Measurements from ENCODE around the gene MED6. TPM values are rescaled to one million over a fixed set of nuclear protein-coding genes. Genes with fewer than 3 reads are reported as not detected.

MED6 gene
- total RNA-seq = 10 to 100 TPM; 19.5 to 21.7 (median 20.5) TPM

- Histone ChIP-seq H3K4me1 (peaks cover 15 to 21% (median 18%) of the 10 kb centered on the region in 4 donors), H3K9me3 (no peaks in the 10 kb centered on the region), H3K4me3 (peak within 1 kb of the TSS; percentile 62 to 97 (median 75)), H3K36me3 (peaks cover 3 to 11% (median 9%) of the 10 kb centered on the region in 4 donors), H3K27me3 (no peaks in the 10 kb centered on the region), H3K27ac (replicated peaks in 1 of 4) (peak within 1 kb of the TSS; percentile 67 to 80 (median 74))
- TF ChIP-seq CTCF (IDR thresholded peaks at IDR 0.05) (no peak), POLR2AphosphoS5 (IDR thresholded peaks at IDR 0.05) (peak; percentile 81 to 88), POLR2A (IDR thresholded peaks at IDR 0.05; ENCODE audit: low read depth) (no peak), EP300 (IDR thresholded peaks at IDR 0.05) (no peak)
- intact Hi-C loops (cut with DNase I) = loop anchor here (5.0 kb wide), 1 partner anchor 222 kb away; no protein-coding TSS in a partner anchor
- peak; percentile 96 for DNase-seq (ENCODE audit: extremely low spot score)
- WGBS = under 1% methylated on average over 41 of the region's 43 CpGs
These were observed at the start of gene MED6 for GRCh38 chr14:70600382-70601157. TSS of gene MED6 (minus strand) at chr14:70600655. CDS start at chr14:70600637, 18 bp downstream.

- Histone ChIP-seq H3K4me3 (no peak overlapping the region), H3K36me3 (no peaks in the 10 kb centered on the region), H3K27me3 (no peaks in the 10 kb centered on the region), H3K27ac (replicated peaks in 1 of 4) (no peak overlapping the region), H3K9me3 (no peaks in the 10 kb centered on the region), H3K4me1 (no peaks in the 10 kb centered on the region)
- intact Hi-C loops (cut with DNase I) = no loop called here
- no peak for DNase-seq (ENCODE audit: extremely low spot score)
- 92% methylated on average over 4 of the region's 4 CpGs for WGBS
- TF ChIP-seq CTCF (IDR thresholded peaks at IDR 0.05) (no peak), EP300 (IDR thresholded peaks at IDR 0.05) (no peak), POLR2A (IDR thresholded peaks at IDR 0.05; ENCODE audit: low read depth) (no peak), POLR2AphosphoS5 (IDR thresholded peaks at IDR 0.05) (no peak)
These were observed 49.3 kb upstream of the MED6 start for GRCh38 chr14:70649803-70650202.

GRCh38 chr14:70648346-70648745 lies 47.9 kb upstream of the MED6 start:
- no peak overlapping the region for H3K27ac ChIP-seq (replicated peaks in 1 of 4)
- intact Hi-C loops (cut with DNase I) = no loop called here

GRCh38 chr14:70646705-70647104 lies 46.2 kb upstream of the MED6 start:
- peaks cover 0 to 15% (median 0%) of the 10 kb centered on the region in 4 donors for H3K27me3 ChIP-seq
- H3K36me3 ChIP-seq = no peaks in the 10 kb centered on the region
- peak; percentile 26 for DNase-seq (ENCODE audit: extremely low spot score)
- TF ChIP-seq POLR2A (IDR thresholded peaks at IDR 0.05; ENCODE audit: low read depth) = no peak
- TF ChIP-seq CTCF (IDR thresholded peaks at IDR 0.05) = no peak
- no peak for TF ChIP-seq EP300 (IDR thresholded peaks at IDR 0.05)
- no peak for TF ChIP-seq POLR2AphosphoS5 (IDR thresholded peaks at IDR 0.05)
- H3K4me1 ChIP-seq = peaks cover 4 to 20% (median 15%) of the 10 kb centered on the region in 4 donors
- H3K4me3 ChIP-seq = no peak overlapping the region
- no peaks in the 10 kb centered on the region for H3K9me3 ChIP-seq
- intact Hi-C loops (cut with DNase I) = no loop called here
- no peak overlapping the region for H3K27ac ChIP-seq (replicated peaks in 1 of 4)
- 78% methylated on average over 2 of the region's 2 CpGs for whole genome bisulfite sequencing

More at GRCh38 chr14:70648346-70648745, 47.9 kb upstream of the MED6 start:
- H3K27me3 ChIP-seq = peaks cover 0 to 5% (median 0%) of the 10 kb centered on the region in 4 donors
- TF ChIP-seq CTCF (IDR thresholded peaks at IDR 0.05) (no peak), POLR2AphosphoS5 (IDR thresholded peaks at IDR 0.05) (no peak), POLR2A (IDR thresholded peaks at IDR 0.05; ENCODE audit: low read depth) (no peak), EP300 (IDR thresholded peaks at IDR 0.05) (no peak)
- H3K4me3 ChIP-seq = no peak overlapping the region
- DNase-seq (ENCODE audit: extremely low spot score) = peak; percentile 72
- H3K4me1 ChIP-seq = peaks cover 0 to 7% (median 2%) of the 10 kb centered on the region in 4 donors
- H3K9me3 ChIP-seq = no peaks in the 10 kb centered on the region
- no peaks in the 10 kb centered on the region for H3K36me3 ChIP-seq

Data from esophagus muscularis mucosa (tissue), 4 donors.